ENCODE measurements around the gene CAPN5.

DNA sequence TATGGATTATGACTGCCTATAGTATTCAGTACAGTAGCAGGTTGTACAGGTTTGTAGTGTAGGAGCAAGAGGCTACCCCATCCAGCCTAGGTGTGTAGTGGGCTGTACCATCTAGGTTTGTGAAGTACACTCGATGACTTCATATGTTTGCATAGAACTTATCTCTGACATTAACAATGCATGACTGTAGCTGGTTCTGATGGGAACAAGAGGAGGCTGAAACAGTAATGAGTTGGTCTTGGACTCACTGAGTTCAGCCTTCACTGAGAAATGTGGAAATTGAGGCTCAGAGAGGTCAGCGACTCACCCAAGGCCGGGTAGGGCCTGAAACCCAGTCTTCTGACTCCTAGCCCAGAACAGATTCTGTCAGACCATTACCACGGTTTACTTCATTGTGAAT, 74.3 kb downstream of the CAPN5 start:
- TF ChIP-seq, protein P1, sequence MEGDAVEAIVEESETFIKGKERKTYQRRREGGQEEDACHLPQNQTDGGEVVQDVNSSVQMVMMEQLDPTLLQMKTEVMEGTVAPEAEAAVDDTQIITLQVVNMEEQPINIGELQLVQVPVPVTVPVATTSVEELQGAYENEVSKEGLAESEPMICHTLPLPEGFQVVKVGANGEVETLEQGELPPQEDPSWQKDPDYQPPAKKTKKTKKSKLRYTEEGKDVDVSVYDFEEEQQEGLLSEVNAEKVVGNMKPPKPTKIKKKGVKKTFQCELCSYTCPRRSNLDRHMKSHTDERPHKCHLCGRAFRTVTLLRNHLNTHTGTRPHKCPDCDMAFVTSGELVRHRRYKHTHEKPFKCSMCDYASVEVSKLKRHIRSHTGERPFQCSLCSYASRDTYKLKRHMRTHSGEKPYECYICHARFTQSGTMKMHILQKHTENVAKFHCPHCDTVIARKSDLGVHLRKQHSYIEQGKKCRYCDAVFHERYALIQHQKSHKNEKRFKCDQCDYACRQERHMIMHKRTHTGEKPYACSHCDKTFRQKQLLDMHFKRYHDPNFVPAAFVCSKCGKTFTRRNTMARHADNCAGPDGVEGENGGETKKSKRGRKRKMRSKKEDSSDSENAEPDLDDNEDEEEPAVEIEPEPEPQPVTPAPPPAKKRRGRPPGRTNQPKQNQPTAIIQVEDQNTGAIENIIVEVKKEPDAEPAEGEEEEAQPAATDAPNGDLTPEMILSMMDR (conservative IDR thresholded peaks at IDR 0.05 in 1 of 2, IDR thresholded peaks at IDR 0.05 in 1 of 2; ENCODE audit: low read depth in 1 of 2, low read length in 2 of 2): no peak
- TF ChIP-seq EZH2 (IDR thresholded peaks at IDR 0.05; ENCODE audit: low read length, missing control alignments): no peak

All from fibroblast of lung (primary cell).